B cell (primary cell): ENCODE results near the gene SIK3. TPM values are rescaled to one million over a fixed set of nuclear protein-coding genes. Genes with fewer than 3 reads are reported as not detected.

Experiments
- ATAC-seq: fragments of 200-7000 bp; cut with Tn5 transposase; one replicate; pipeline ENCODE4 v1.10.0; 2021; ENCODE audit warnings: low read depth, mild to moderate bottlenecking, moderate number of reproducible peaks, moderate library complexity
- CTCF ChIA-PET: fragments of 350-600 bp; sonication (Branson Sonifier 250); formaldehyde crosslinking; loops from one replicate; lab custom pipeline; 2021; ENCODE audit warnings: antibody characterized with exemption, inconsistent platforms; lab: Charles Lee
- POLR2A ChIA-PET: fragments of 350-600 bp; sonication (Branson Sonifier 250); formaldehyde crosslinking; loops from one replicate; lab custom pipeline; 2021; ENCODE audit warnings: antibody characterized with exemption; lab: Charles Lee
- DNase-seq: peaks from one replicate; pipeline ENCODE4 v3.0.0; 2013
- H2AFZ ChIP-seq: 2 replicates; pipeline ENCODE4 v1.6.1; 2012; ENCODE audit warnings: mild to moderate bottlenecking, low read depth, low read length; ENCODE audit not compliant: insufficient read depth, poor library complexity, severe bottlenecking
- H3K27ac ChIP-seq, 2 donors: 1 replicate in 1 of 2; 2 replicates in 1 of 2; pipeline ENCODE4 v1.5.1; 2012 to 2013; ENCODE audit warnings: low read length in 2 of 2, mild to moderate bottlenecking in 2 of 2, moderate library complexity in 1 of 2
- H3K27me3 ChIP-seq, 4 experiments: fragments of 200-600 bp in 1 of 4; sonication (generic) in 1 of 4; replicated peaks in 1 of 4; 1 replicate in 2 of 4; 2 replicates in 2 of 4; pipeline versions ENCODE4 v1.6.1 to v1.7.0; 2013 to 2016; ENCODE audit warnings: low read length in 3 of 4, mild to moderate bottlenecking in 2 of 4, mixed read lengths in 1 of 4, moderate library complexity in 1 of 4; ENCODE audit not compliant: insufficient read depth in 4 of 4, control insufficient read depth in 3 of 4; ENCODE audit errors: control extremely low read depth in 1 of 4
- H3K36me3 ChIP-seq, 2 experiments: replicated peaks in 1 of 2; 1 replicate in 1 of 2; 2 replicates in 1 of 2; pipeline versions ENCODE4 v1.6.1 to v1.7.1; 2013; ENCODE audit warnings: low read length in 1 of 2; ENCODE audit not compliant: insufficient read depth in 2 of 2, control insufficient read depth in 1 of 2; ENCODE audit errors: control extremely low read depth in 1 of 2, extremely low read depth in 1 of 2
- H3K4me1 ChIP-seq, 2 donors: fragments of 200-600 bp in 1 of 2; sonication (generic) in 1 of 2; 1 replicate in 1 of 2; 2 replicates in 1 of 2; pipeline versions ENCODE4 v1.5.1 to v1.6.1; 2013 to 2017; ENCODE audit warnings: low read length in 2 of 2; ENCODE audit not compliant: control insufficient read depth in 2 of 2, insufficient read depth in 2 of 2
- H3K4me2 ChIP-seq: replicated peaks from 2 replicates; pipeline ENCODE3; 2012; ENCODE audit warnings: mild to moderate bottlenecking, low read depth, low read length; ENCODE audit not compliant: poor library complexity, severe bottlenecking
- H3K4me3 ChIP-seq, 5 experiments: fragments of 200-600 bp in 1 of 5; sonication (generic) in 1 of 5; 1 replicate in 3 of 5; 2 replicates in 2 of 5; pipeline versions ENCODE4 v1.5.1 to v1.7.0; 2011 to 2016; ENCODE audit warnings: low read length in 4 of 5, mild to moderate bottlenecking in 4 of 5, low read depth in 2 of 5, control low read depth in 1 of 5, moderate library complexity in 1 of 5; ENCODE audit not compliant: insufficient read depth in 1 of 5; ENCODE audit errors: control extremely low read depth in 1 of 5, extremely low read depth in 1 of 5
- H3K79me2 ChIP-seq: fragments of 200-600 bp; sonication (generic); one replicate; pipeline ENCODE4 v1.6.0; 2016; ENCODE audit warnings: low read length; ENCODE audit not compliant: control insufficient read depth, insufficient read depth
- H3K9ac ChIP-seq: fragments of 200-600 bp; sonication (generic); 2 replicates; pipeline ENCODE4 v1.6.1; 2017; ENCODE audit warnings: mild to moderate bottlenecking, low read length, moderate library complexity
- H3K9me3 ChIP-seq, 3 donors: one replicate each; pipeline versions ENCODE4 v1.6.1 to v1.7.1; 2013; ENCODE audit warnings: low read length in 2 of 3; ENCODE audit not compliant: control insufficient read depth in 2 of 3, insufficient read depth in 1 of 3; ENCODE audit errors: control extremely low read depth in 1 of 3
- H4K20me1 ChIP-seq: 2 replicates; pipeline ENCODE4 v1.6.0; 2012; ENCODE audit warnings: mild to moderate bottlenecking, low read length; ENCODE audit not compliant: insufficient read depth, control insufficient read depth, poor library complexity, severe bottlenecking
- H3K27ac Mint-ChIP-seq: one replicate; pipeline ENCODE4 v1.8.0; 2021; ENCODE audit warnings: mixed read lengths
- H3K27me3 Mint-ChIP-seq: one replicate; pipeline ENCODE4 v1.8.0; 2021; ENCODE audit warnings: mixed read lengths
- H3K4me1 Mint-ChIP-seq: one replicate; pipeline ENCODE4 v1.8.0; 2021; ENCODE audit warnings: mixed read lengths
- H3K4me3 Mint-ChIP-seq: one replicate; pipeline ENCODE4 v1.8.0; 2021; ENCODE audit warnings: mixed read lengths
- H3K9me3 Mint-ChIP-seq: one replicate; pipeline ENCODE4 v1.8.0; 2022; ENCODE audit warnings: mixed read lengths; ENCODE audit not compliant: insufficient read depth
- EZH2 ChIP-seq: IDR thresholded peaks from 2 replicates; pipeline ENCODE4 v1.6.1; 2012; ENCODE audit warnings: borderline replicate concordance, low read depth, mild to moderate bottlenecking, moderate library complexity, low read length; ENCODE audit not compliant: insufficient read depth, poor library complexity, severe bottlenecking
- WGBS: methylation state at CpG from one replicate; pipeline ENCODE4 v1.1.5; 2013; ENCODE audit warnings: missing lambda C conversion rate; ENCODE audit not compliant: insufficient coverage; 5-methylcytosine and 5-hydroxymethylcytosine counted together
- intact Hi-C: fragments of 100-400 bp; cut with micrococcal nuclease; formaldehyde crosslinking; loops from one replicate; pipeline ENCODE4 v1.10.0; 2022
- polyA plus RNA-seq: library from polyadenylated mRNA; depleted of rRNA; stranded (reverse); fragments of >200 nt; gene quantifications from 2 replicates; pipeline ENCODE4 v1.2.3, GENCODE V29; 2012
- total RNA-seq, 2 donors: library from RNA; stranded (reverse); fragments of 120-200 nt in 1 of 2; gene quantifications; 1 replicate in 1 of 2; 2 replicates in 1 of 2; pipeline versions ENCODE4 v1.2.3 to v1.2.4, GENCODE V29; 2013 to 2022
- TF ChIP-seq, protein P1 (sequence below): fragments of 200-600 bp; IDR thresholded peaks from one replicate; pipeline ENCODE4 v1.8.0; 2022; ENCODE audit warnings: antibody characterized with exemption, mild to moderate bottlenecking

The SIK3 gene
- total and polyA plus RNA-seq, 2 donors (not counting 1 experiment from before 2014, with no cell fraction given) = 36.5 to 180 TPM

DNA sequence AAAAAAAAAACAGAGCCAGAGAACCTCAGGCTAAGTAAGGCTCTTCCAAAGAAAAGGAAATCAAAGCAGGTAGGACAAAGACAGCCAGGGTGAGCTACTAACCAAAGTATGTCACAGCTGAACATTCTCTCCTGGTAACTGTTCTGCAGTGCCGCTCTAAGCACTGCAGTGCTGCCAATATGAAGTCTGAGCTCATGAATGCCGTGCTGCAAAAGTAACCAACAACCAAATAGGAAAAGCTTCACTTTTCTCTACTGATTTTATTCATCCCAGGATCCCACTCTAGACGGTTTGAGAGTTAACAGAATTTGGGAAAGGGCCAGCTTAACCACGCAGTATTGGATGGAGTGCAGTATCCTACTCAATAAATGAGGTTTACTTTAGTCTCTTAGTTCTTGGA, 3.5 kb downstream of the SIK3 start:
- 77% methylated on average over 1 of the region's 4 CpGs for WGBS
- peak overlapping the region in 1 of 2 donors; percentile 92 for H3K27ac ChIP-seq
- TF ChIP-seq, protein P1, sequence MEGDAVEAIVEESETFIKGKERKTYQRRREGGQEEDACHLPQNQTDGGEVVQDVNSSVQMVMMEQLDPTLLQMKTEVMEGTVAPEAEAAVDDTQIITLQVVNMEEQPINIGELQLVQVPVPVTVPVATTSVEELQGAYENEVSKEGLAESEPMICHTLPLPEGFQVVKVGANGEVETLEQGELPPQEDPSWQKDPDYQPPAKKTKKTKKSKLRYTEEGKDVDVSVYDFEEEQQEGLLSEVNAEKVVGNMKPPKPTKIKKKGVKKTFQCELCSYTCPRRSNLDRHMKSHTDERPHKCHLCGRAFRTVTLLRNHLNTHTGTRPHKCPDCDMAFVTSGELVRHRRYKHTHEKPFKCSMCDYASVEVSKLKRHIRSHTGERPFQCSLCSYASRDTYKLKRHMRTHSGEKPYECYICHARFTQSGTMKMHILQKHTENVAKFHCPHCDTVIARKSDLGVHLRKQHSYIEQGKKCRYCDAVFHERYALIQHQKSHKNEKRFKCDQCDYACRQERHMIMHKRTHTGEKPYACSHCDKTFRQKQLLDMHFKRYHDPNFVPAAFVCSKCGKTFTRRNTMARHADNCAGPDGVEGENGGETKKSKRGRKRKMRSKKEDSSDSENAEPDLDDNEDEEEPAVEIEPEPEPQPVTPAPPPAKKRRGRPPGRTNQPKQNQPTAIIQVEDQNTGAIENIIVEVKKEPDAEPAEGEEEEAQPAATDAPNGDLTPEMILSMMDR = no peak
- no peak for TF ChIP-seq EZH2
- ChIA-PET POLR2A (interaction anchor here (0.7 kb wide), 1 partner anchor 136 kb away, joined by 13 read pairs; no protein-coding TSS in a partner anchor), CTCF (interaction anchor here (0.7 to 1.8 kb wide), 8 partner anchors 11 to 216 kb away, joined by 3 to 8 read pairs (median 4); no protein-coding TSS in a partner anchor)
- H3K27ac Mint-ChIP-seq = no peak overlapping the region
- DNase-seq = no peak
- peak overlapping the region; percentile 84 for H3K4me2 ChIP-seq
- no peaks in the 10 kb centered on the region for H3K27me3 ChIP-seq
- peaks cover 67 to 72% of the 10 kb centered on the region in 2 donors for H3K4me1 ChIP-seq
- no peak overlapping the region for H2AFZ ChIP-seq
- H3K9me3 ChIP-seq = no peaks in the 10 kb centered on the region
- H3K9ac ChIP-seq = peak overlapping the region; percentile 24
- ATAC-seq = no peak
- H3K4me1 Mint-ChIP-seq = peaks cover 85% of the 10 kb centered on the region
- H4K20me1 ChIP-seq = peaks cover 43% of the 10 kb centered on the region
- no peaks in the 10 kb centered on the region for H3K27me3 Mint-ChIP-seq
- peaks cover 97% of the 10 kb centered on the region for H3K79me2 ChIP-seq
- H3K4me3 ChIP-seq = no peak overlapping the region
- H3K9me3 Mint-ChIP-seq = peaks cover 4% of the 10 kb centered on the region
- peaks cover 0 to 2% of the 10 kb centered on the region in 2 experiments for H3K36me3 ChIP-seq
- intact Hi-C loops = loop anchor here (1.0 to 5.0 kb wide), 4 partner anchors 31 to 322 kb away; partner anchors contain the start of genes BUD13, PAFAH1B2, PCSK7 and RNF214
- peak overlapping the region; percentile 80 for H3K4me3 Mint-ChIP-seq

DNA sequence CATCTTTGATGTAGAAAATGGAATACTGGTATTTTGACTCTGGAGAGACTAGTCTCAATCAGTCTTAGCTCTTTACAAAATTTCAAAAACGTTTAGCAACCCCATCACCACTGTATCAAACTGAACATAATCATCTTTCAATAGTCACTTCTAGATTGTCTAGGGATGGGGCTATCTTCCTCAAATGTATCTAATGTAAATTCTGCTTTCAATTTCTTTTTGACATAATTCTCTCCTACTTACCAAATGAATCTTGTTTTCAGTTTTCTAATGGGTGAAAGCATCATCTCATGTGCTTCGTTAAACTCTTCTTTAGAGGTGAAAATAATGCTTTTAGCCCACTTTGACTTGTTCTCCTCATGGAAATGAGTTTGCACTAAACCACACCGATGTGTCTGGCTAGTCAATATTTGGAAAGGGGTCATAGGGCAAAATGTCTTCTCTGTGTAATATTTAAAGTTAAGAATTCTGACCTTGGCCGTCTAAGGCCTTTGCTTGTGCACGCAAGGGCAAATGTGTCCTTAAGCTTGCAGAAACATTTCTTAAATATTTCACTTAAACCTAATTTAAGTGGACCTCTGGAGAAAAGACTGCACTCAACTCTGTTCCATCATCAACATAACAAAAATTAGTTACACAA, 5.2 kb downstream of the SIK3 start:
- Histone ChIP-seq H3K27me3 (no peaks in the 10 kb centered on the region), H2AFZ (no peak overlapping the region), H3K27ac (peak overlapping the region in 1 of 2 donors; percentile 47), H3K36me3 (peaks cover 0 to 2% of the 10 kb centered on the region in 2 experiments), H3K4me2 (peak overlapping the region; percentile 49), H3K9ac (no peak overlapping the region), H3K4me1 (peaks cover 64 to 67% of the 10 kb centered on the region in 2 donors), H3K9me3 (peaks cover 0 to 5% (median 0%) of the 10 kb centered on the region in 3 donors), H3K79me2 (peaks cover 100% of the 10 kb centered on the region), H3K4me3 (no peak overlapping the region), H4K20me1 (peaks cover 45% of the 10 kb centered on the region)
- ChIA-PET POLR2A (no interaction called here), CTCF (interaction anchor here (0.6 to 1.1 kb wide), 2 partner anchors 12 to 213 kb away, joined by 4 to 5 read pairs; no protein-coding TSS in a partner anchor)
- TF ChIP-seq, protein P1 = no peak
- TF ChIP-seq EZH2 = no peak
- Mint-ChIP-seq H3K27ac (peak overlapping the region; percentile 72), H3K27me3 (no peaks in the 10 kb centered on the region), H3K4me1 (peaks cover 83% of the 10 kb centered on the region), H3K4me3 (peak overlapping the region; percentile 70), H3K9me3 (peaks cover 4% of the 10 kb centered on the region)
- DNase-seq (no peak), ATAC-seq (no peak)
- WGBS = 82% methylated on average over 2 of the region's 5 CpGs
- intact Hi-C loops = no loop called here
